IPS-NIHi11 (cell line): Measurements from ENCODE around the gene STPG1.

Experiments
- DNase-seq: peaks from one replicate; pipeline ENCODE4 v3.0.0; 2012; ENCODE audit warnings: mixed read lengths, low spot score

The STPG1 gene

GRCh38 chr1:24369801-24370200 lies 43.8 kb downstream of the STPG1 start:
- DNase-seq = no peak

GRCh38 chr1:24369199-24369598 lies 44.4 kb downstream of the STPG1 start:
- DNase-seq = no peak

GRCh38 chr1:24366707-24367106 lies 46.9 kb downstream of the STPG1 start:
- DNase-seq = no peak

GRCh38 chr1:24364975-24365678 lies 48.5 kb downstream of the STPG1 start:
- no peak for DNase-seq

- no peak for DNase-seq
Measured at GRCh38 chr1:24364605-24364974, 49.0 kb downstream of the STPG1 start.

GRCh38 chr1:24363994-24364393 lies 49.6 kb downstream of the STPG1 start:
- no peak for DNase-seq

GRCh38 chr1:24362982-24363614 lies 50.5 kb downstream of the STPG1 start:
- DNase-seq = no peak

- no peak for DNase-seq
Measured at GRCh38 chr1:24362396-24362795, 51.2 kb downstream of the STPG1 start.

GRCh38 chr1:24361811-24362210 lies 51.8 kb downstream of the STPG1 start:
- DNase-seq = no peak

GRCh38 chr1:24360681-24361080 lies 52.9 kb downstream of the STPG1 start:
- DNase-seq = no peak

- no peak for DNase-seq
Measured at GRCh38 chr1:24357038-24357437, 56.5 kb downstream of the STPG1 start.

- no peak for DNase-seq
Measured at GRCh38 chr1:24355466-24355865, 58.1 kb downstream of the STPG1 start.

GRCh38 chr1:24353292-24353891 lies 60.2 kb downstream of the STPG1 start:
- no peak for DNase-seq

- no peak for DNase-seq
Measured at GRCh38 chr1:24351918-24352627, 61.5 kb downstream of the STPG1 start.

GRCh38 chr1:24351247-24351646 lies 62.3 kb downstream of the STPG1 start:
- no peak for DNase-seq

GRCh38 chr1:24349891-24350290 lies 63.7 kb downstream of the STPG1 start:
- no peak for DNase-seq

- DNase-seq = no peak
Measured at GRCh38 chr1:24348196-24348595, 65.4 kb downstream of the STPG1 start.

- no peak for DNase-seq
Measured at GRCh38 chr1:24347159-24347934, 66.2 kb downstream of the STPG1 start.

- DNase-seq = no peak
Measured at GRCh38 chr1:24345334-24345733, 68.2 kb downstream of the STPG1 start.

- DNase-seq = no peak
Measured at GRCh38 chr1:24344090-24344742, 69.4 kb downstream of the STPG1 start.

GRCh38 chr1:24343412-24344089 lies 70.0 kb downstream of the STPG1 start:
- DNase-seq = no peak
